ENCODE measurements around the gene AQR. TPM values are rescaled to one million over a fixed set of nuclear protein-coding genes. Genes with fewer than 3 reads are reported as not detected.

The AQR gene
- polyA plus RNA-seq, 1 of the 3 experiments (the other 2 are of a cell fraction): 11.6 TPM

DNA sequence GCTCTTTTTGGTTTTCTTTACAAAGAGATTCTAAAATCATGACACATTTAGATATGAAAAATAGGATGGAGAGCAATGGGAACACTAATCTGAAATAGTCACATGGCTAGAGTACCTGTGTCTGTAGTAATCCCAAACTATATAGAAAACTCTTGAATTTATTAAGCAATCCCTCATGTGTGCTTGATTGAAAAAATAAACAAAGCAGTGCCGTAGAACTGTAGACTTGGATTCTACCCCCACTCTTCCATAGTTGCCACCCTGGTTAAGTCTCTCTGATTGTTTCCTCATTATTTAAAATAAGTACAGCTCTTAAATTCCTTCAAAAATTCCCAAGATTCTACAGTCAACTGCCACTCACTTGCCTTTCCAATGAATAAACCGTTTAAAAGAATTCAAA is 115.3 kb downstream of the AQR start:
- TF ChIP-seq FOXJ3 (CRISPR knock-in tag; IDR thresholded peaks at IDR 0.05) (no peak), GABPA (IDR thresholded peaks at IDR 0.05; ENCODE audit: low read depth) (no peak), RFX5 (IDR thresholded peaks at IDR 0.05; ENCODE audit: low read length) (no peak), ELF1 (IDR thresholded peaks at IDR 0.05) (no peak), EZH2phosphoT487 (IDR thresholded peaks at IDR 0.05; ENCODE audit: borderline replicate concordance, low read depth) (no peak), RXRA (IDR thresholded peaks at IDR 0.05; ENCODE audit: borderline replicate concordance, low read depth) (no peak), POLR2AphosphoS5 (IDR thresholded peaks at IDR 0.05; ENCODE audit: low read depth, low read length) (no peak), MXI1 (IDR thresholded peaks at IDR 0.05; ENCODE audit: low read depth, low read length) (no peak), TAF1 (IDR thresholded peaks at IDR 0.05; ENCODE audit: borderline replicate concordance, low read depth, low read length) (no peak), RCOR1 (IDR thresholded peaks at IDR 0.05; ENCODE audit: low read length) (no peak), TCF12 (IDR thresholded peaks at IDR 0.05) (no peak), CHD2 (IDR thresholded peaks at IDR 0.05; ENCODE audit: low read length, partially characterized antibody) (no peak)
- TF ChIP-seq, protein P1, sequence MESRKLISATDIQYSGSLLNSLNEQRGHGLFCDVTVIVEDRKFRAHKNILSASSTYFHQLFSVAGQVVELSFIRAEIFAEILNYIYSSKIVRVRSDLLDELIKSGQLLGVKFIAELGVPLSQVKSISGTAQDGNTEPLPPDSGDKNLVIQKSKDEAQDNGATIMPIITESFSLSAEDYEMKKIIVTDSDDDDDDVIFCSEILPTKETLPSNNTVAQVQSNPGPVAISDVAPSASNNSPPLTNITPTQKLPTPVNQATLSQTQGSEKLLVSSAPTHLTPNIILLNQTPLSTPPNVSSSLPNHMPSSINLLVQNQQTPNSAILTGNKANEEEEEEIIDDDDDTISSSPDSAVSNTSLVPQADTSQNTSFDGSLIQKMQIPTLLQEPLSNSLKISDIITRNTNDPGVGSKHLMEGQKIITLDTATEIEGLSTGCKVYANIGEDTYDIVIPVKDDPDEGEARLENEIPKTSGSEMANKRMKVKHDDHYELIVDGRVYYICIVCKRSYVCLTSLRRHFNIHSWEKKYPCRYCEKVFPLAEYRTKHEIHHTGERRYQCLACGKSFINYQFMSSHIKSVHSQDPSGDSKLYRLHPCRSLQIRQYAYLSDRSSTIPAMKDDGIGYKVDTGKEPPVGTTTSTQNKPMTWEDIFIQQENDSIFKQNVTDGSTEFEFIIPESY (IDR thresholded peaks at IDR 0.05; ENCODE audit: borderline replicate concordance, low read depth): no peak
- TF ChIP-seq, protein P2, sequence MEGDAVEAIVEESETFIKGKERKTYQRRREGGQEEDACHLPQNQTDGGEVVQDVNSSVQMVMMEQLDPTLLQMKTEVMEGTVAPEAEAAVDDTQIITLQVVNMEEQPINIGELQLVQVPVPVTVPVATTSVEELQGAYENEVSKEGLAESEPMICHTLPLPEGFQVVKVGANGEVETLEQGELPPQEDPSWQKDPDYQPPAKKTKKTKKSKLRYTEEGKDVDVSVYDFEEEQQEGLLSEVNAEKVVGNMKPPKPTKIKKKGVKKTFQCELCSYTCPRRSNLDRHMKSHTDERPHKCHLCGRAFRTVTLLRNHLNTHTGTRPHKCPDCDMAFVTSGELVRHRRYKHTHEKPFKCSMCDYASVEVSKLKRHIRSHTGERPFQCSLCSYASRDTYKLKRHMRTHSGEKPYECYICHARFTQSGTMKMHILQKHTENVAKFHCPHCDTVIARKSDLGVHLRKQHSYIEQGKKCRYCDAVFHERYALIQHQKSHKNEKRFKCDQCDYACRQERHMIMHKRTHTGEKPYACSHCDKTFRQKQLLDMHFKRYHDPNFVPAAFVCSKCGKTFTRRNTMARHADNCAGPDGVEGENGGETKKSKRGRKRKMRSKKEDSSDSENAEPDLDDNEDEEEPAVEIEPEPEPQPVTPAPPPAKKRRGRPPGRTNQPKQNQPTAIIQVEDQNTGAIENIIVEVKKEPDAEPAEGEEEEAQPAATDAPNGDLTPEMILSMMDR (IDR thresholded peaks at IDR 0.05): no peak
- TF ChIP-seq, protein P3, sequence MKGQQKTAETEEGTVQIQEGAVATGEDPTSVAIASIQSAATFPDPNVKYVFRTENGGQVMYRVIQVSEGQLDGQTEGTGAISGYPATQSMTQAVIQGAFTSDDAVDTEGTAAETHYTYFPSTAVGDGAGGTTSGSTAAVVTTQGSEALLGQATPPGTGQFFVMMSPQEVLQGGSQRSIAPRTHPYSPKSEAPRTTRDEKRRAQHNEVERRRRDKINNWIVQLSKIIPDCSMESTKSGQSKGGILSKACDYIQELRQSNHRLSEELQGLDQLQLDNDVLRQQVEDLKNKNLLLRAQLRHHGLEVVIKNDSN (IDR thresholded peaks at IDR 0.05; ENCODE audit: borderline replicate concordance, low read depth): no peak
- TF ChIP-seq, protein P4, sequence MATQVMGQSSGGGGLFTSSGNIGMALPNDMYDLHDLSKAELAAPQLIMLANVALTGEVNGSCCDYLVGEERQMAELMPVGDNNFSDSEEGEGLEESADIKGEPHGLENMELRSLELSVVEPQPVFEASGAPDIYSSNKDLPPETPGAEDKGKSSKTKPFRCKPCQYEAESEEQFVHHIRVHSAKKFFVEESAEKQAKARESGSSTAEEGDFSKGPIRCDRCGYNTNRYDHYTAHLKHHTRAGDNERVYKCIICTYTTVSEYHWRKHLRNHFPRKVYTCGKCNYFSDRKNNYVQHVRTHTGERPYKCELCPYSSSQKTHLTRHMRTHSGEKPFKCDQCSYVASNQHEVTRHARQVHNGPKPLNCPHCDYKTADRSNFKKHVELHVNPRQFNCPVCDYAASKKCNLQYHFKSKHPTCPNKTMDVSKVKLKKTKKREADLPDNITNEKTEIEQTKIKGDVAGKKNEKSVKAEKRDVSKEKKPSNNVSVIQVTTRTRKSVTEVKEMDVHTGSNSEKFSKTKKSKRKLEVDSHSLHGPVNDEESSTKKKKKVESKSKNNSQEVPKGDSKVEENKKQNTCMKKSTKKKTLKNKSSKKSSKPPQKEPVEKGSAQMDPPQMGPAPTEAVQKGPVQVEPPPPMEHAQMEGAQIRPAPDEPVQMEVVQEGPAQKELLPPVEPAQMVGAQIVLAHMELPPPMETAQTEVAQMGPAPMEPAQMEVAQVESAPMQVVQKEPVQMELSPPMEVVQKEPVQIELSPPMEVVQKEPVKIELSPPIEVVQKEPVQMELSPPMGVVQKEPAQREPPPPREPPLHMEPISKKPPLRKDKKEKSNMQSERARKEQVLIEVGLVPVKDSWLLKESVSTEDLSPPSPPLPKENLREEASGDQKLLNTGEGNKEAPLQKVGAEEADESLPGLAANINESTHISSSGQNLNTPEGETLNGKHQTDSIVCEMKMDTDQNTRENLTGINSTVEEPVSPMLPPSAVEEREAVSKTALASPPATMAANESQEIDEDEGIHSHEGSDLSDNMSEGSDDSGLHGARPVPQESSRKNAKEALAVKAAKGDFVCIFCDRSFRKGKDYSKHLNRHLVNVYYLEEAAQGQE (IDR thresholded peaks at IDR 0.05; ENCODE audit: low read depth, low read length): no peak
- no peaks in the 10 kb centered on the region for H3K79me2 ChIP-seq (ENCODE audit: insufficient read depth)
- no peaks in the 10 kb centered on the region for H3K9me3 ChIP-seq
- H3K4me2 ChIP-seq: no peak overlapping the region
- CTCF ChIA-PET: interaction anchor here (0.7 to 3.7 kb wide), 2 partner anchors 89 to 146 kb away, joined by 3 to 15 read pairs; no protein-coding TSS in a partner anchor
- no peaks in the 10 kb centered on the region for H3K27me3 ChIP-seq (ENCODE audit: insufficient read depth)
- 0 out of 2 replicates have a peak, but pooled peaks cover 7% of the 10 kb centered on the region for H4K20me1 ChIP-seq (ENCODE audit: insufficient read depth)
- no peak overlapping the region for H3K4me3 ChIP-seq (ENCODE audit: low read depth in 2 of 2, low read length in 1 of 2)
- H3K9ac ChIP-seq: no peak overlapping the region
- peaks cover 35% of the 10 kb centered on the region for H3F3A ChIP-seq (replicated peaks; ENCODE audit: insufficient read depth)
- H3K4me1 ChIP-seq (ENCODE audit: control insufficient read depth in 1 of 2, insufficient read depth in 2 of 2, low read depth in 1 of 2, low read length in 1 of 2): peaks cover 12 to 22% of the 10 kb centered on the region in 2 experiments
- WGBS (ENCODE audit: low lambda C conversion rate): 94% methylated on average over 2 of the region's 2 CpGs
- no peak overlapping the region for H3K27ac ChIP-seq (ENCODE audit: low read depth in 2 of 2, low read length in 1 of 2)
- H2AFZ ChIP-seq (ENCODE audit: low read depth): no peak overlapping the region
- no peaks in the 10 kb centered on the region for H3K9me2 ChIP-seq
- no peak for DNase-seq
- H3K36me3 ChIP-seq (replicated peaks in 1 of 2; ENCODE audit: control insufficient read depth in 1 of 2, insufficient read depth in 2 of 2, low read length in 1 of 2): peaks cover 29 to 39% of the 10 kb centered on the region in 2 experiments
- POLR2A ChIA-PET: no interaction called here
